VCaP (cell line): Measurements from ENCODE around the gene SLC29A1.

Source experiments
- H3K27ac ChIP-seq: fragments of 450-650 bp; 2 replicates; pipeline ENCODE4 v1.5.1; 2017
- TF ChIP-seq, protein P1 (sequence below): fragments of 450-650 bp; conservative IDR thresholded peaks from 2 replicates; pipeline ENCODE4 v1.5.1; 2017; ENCODE audit warnings: mild to moderate bottlenecking, moderate library complexity

Gene SLC29A1

DNA sequence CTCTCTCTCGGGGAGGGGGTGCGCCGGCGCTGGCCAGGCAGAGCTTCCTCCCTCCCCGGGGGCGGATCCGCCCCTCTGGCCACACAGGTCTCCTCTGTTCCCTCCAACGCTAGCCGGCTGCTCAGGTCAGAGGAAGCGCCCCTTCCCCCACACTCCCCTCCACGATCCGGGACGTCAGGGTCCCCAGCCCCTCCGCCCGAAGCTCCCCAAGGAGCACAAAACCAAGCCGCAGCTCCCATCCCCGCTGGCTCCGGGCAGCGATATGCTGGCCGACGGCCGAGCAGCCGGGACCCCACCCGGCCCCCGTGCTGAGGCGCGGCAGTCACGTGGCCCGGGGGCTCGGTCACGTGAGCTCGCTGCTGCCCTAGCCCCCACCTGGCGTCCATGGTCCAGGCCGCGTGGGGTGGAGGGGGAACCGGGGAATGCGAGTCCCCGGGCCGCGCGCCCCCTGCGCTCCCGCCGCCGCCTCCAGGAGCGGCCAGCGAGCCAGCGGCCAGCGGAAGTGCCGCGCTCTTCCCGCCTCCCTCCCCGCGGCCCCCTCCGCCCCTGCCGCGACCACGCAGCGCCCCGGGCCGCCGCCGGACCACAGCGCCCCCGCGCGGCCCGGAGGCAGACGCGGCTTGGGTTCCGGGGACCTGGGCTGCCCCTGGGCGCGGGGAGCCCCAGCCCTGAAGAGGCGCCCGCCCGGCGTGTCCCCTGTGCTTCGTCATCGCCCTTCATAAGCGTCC lies 33.8 kb downstream of the SLC29A1 start, which contains the start of gene SLC35B2:
SLC35B2 (minus strand) TSS at position 504 of the 728 bp plus-strand sequence; CDS start at position 386, 118 bp downstream.
- TF ChIP-seq, protein P1, sequence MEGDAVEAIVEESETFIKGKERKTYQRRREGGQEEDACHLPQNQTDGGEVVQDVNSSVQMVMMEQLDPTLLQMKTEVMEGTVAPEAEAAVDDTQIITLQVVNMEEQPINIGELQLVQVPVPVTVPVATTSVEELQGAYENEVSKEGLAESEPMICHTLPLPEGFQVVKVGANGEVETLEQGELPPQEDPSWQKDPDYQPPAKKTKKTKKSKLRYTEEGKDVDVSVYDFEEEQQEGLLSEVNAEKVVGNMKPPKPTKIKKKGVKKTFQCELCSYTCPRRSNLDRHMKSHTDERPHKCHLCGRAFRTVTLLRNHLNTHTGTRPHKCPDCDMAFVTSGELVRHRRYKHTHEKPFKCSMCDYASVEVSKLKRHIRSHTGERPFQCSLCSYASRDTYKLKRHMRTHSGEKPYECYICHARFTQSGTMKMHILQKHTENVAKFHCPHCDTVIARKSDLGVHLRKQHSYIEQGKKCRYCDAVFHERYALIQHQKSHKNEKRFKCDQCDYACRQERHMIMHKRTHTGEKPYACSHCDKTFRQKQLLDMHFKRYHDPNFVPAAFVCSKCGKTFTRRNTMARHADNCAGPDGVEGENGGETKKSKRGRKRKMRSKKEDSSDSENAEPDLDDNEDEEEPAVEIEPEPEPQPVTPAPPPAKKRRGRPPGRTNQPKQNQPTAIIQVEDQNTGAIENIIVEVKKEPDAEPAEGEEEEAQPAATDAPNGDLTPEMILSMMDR: peak; percentile 99
- H3K27ac ChIP-seq: peak within 1 kb of the TSS; percentile 95

DNA sequence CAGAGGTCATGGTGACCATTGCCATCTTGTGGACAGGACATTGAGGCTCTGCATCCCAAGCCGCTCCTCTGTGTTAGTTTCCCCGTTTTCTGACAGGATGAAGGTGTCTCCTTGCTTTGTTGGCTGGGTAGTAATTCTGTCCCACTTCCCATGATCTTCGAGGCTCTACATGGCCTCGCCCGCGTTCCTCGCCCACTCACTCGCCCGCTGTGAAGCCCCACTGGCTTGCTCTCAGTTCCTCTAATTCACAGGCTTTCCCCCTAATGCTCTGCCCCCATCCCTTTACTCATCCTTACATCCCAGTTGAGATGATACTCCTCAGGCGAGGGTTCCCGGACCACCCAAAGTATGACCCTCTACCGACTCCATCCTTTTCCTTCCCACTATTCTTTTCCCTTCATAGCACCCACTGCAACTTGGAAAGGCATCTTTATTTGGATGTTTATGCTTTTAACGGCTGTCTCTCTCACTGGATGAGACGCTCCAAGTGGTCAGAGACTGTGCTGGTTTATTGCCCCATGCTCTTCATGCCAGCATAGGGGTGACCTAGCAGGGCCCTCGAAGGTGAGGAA lies 34.4 kb downstream of the SLC29A1 start:
- TF ChIP-seq, protein P1: no peak; the same call in none of the 2 replicates
- peak overlapping the region; percentile 95 for H3K27ac ChIP-seq

DNA sequence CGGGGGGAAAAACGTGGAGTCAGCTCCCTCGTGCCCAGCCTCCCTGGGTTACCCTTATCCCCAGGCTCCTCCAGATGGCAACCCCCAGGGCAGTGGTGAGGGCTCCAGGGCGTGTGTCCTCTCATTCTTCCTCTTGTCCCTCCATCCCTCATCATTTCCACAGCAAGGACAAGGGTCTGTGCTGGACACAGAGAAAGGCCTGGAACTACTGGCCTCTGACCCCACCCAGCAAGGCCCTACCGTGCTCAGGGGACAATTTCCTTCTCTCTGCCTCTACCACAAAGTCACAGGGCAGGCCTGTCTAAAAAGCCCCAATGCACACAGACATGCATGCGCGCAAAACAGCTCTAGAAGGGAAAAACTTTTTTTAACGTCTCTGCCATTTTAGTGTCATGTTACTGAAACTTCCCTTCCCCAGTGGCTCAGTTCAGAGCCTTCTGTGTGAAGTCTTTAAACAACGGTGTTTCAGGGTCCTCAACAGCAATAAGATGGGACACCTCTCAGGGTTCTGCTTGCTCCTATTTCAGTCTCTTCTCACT lies 35.0 kb downstream of the SLC29A1 start:
- peak overlapping the region; percentile 95; the same call in 1 of the 2 replicates for H3K27ac ChIP-seq
- TF ChIP-seq, protein P1: no peak

GRCh38 chr6:44258921-44259320 lies 35.5 kb downstream of the SLC29A1 start:
- TF ChIP-seq, protein P1: no peak
- no peak overlapping the region for H3K27ac ChIP-seq

DNA sequence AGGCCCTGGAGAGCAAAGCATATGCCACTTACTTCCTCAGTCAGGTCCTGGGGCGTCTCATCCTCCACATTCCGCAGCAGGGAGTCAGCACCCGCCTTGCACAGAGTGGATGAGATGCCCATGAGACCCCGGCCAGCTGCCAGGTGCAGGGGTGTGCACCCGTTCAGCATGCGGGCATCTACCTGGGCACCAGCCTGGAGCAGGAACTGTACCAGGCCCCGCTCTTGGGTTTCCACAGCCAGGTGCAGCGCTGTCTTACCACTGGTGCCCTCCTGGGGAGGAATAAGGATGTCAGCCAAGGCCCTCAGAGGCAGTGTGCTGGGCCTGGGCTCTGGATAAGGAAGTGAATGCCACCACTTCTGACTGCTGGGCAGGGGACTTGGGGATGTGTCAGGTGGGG lies 36.6 kb downstream of the SLC29A1 start:
- no peak overlapping the region for H3K27ac ChIP-seq
- TF ChIP-seq, protein P1: no peak

- TF ChIP-seq, protein P1: no peak
- H3K27ac ChIP-seq: no peak overlapping the region
These were observed 37.3 kb downstream of the SLC29A1 start for GRCh38 chr6:44260451-44261297.

- TF ChIP-seq, protein P1: no peak
- H3K27ac ChIP-seq: no peak overlapping the region
These were observed 38.2 kb downstream of the SLC29A1 start for GRCh38 chr6:44261581-44261980.
